Activated CD4-positive, alpha-beta T cell treated with anti-CD3 and anti-CD28 coated beads, Interleukin-2, amount 10 ng/mL, durations not matched to agents 24 days and 14 days (primary cell): ENCODE data around the gene C6orf132. TPM values are rescaled to one million over a fixed set of nuclear protein-coding genes. Genes with fewer than 3 reads are reported as not detected.

Experiments
- DNase-seq: peaks from one replicate; pipeline ENCODE4 v3.0.0; 2022
- H3K27ac Mint-ChIP-seq: one replicate; pipeline ENCODE4 v1.8.0; 2022; ENCODE audit warnings: mild to moderate bottlenecking, mixed read lengths
- H3K27me3 Mint-ChIP-seq: one replicate; pipeline ENCODE4 v1.8.0; 2022; ENCODE audit warnings: mixed read lengths
- H3K36me3 Mint-ChIP-seq: one replicate; pipeline ENCODE4 v1.8.0; 2022; ENCODE audit warnings: low read depth, mild to moderate bottlenecking, mixed read lengths
- H3K4me1 Mint-ChIP-seq: one replicate; pipeline ENCODE4 v1.8.0; 2021; ENCODE audit warnings: mixed read lengths
- H3K4me3 Mint-ChIP-seq: one replicate; pipeline ENCODE4 v1.8.0; 2022; ENCODE audit warnings: mild to moderate bottlenecking, moderate library complexity, mixed read lengths
- H3K9me3 Mint-ChIP-seq: one replicate; pipeline ENCODE4 v1.8.0; 2021; ENCODE audit warnings: mixed read lengths
- intact Hi-C: fragments of 100-400 bp; cut with micrococcal nuclease; formaldehyde crosslinking; loops from one replicate; pipeline ENCODE4 v1.15.1; 2023
- total RNA-seq: library from RNA; stranded (reverse); gene quantifications from 2 replicates; pipeline ENCODE4 v1.2.3, GENCODE V29; 2022

C6orf132 gene
- total RNA-seq, 1 donor from 2014 or later = 0.40 TPM

- no peak overlapping the region for H3K4me3 Mint-ChIP-seq
- no peaks in the 10 kb centered on the region for H3K36me3 Mint-ChIP-seq
- DNase-seq = no peak
- H3K27me3 Mint-ChIP-seq = peaks cover 19% of the 10 kb centered on the region
- no peaks in the 10 kb centered on the region for H3K9me3 Mint-ChIP-seq
- intact Hi-C loops = no loop called here
- H3K27ac Mint-ChIP-seq = no peak overlapping the region
- no peaks in the 10 kb centered on the region for H3K4me1 Mint-ChIP-seq
Observed at GRCh38 chr6:42113936-42114636, 28.3 kb downstream of the C6orf132 start.

GRCh38 chr6:42112351-42112750 is 30.1 kb downstream of the C6orf132 start:
- no peak for DNase-seq
- intact Hi-C loops = no loop called here
- Mint-ChIP-seq H3K4me3 (no peak overlapping the region), H3K36me3 (no peaks in the 10 kb centered on the region), H3K4me1 (no peaks in the 10 kb centered on the region), H3K27ac (no peak overlapping the region), H3K9me3 (no peaks in the 10 kb centered on the region), H3K27me3 (peaks cover 24% of the 10 kb centered on the region)

- Mint-ChIP-seq H3K4me3 (no peak overlapping the region), H3K9me3 (no peaks in the 10 kb centered on the region), H3K27ac (no peak overlapping the region), H3K4me1 (peaks cover 1% of the 10 kb centered on the region), H3K36me3 (no peaks in the 10 kb centered on the region), H3K27me3 (peaks cover 16% of the 10 kb centered on the region)
- DNase-seq = no peak
- intact Hi-C loops = no loop called here
Observed at GRCh38 chr6:42110683-42111082, 31.7 kb downstream of the C6orf132 start.

GRCh38 chr6:42108071-42108470 is 34.3 kb downstream of the C6orf132 start:
- no peak overlapping the region for H3K4me3 Mint-ChIP-seq
- no peaks in the 10 kb centered on the region for H3K9me3 Mint-ChIP-seq
- intact Hi-C loops = no loop called here
- no peak overlapping the region for H3K27ac Mint-ChIP-seq
- H3K4me1 Mint-ChIP-seq = peaks cover 9% of the 10 kb centered on the region
- peaks cover 16% of the 10 kb centered on the region for H3K27me3 Mint-ChIP-seq
- DNase-seq = no peak
- no peaks in the 10 kb centered on the region for H3K36me3 Mint-ChIP-seq

- H3K27me3 Mint-ChIP-seq = peaks cover 11% of the 10 kb centered on the region
- H3K9me3 Mint-ChIP-seq = no peaks in the 10 kb centered on the region
- no peak for DNase-seq
- no peak overlapping the region for H3K27ac Mint-ChIP-seq
- intact Hi-C loops = no loop called here
- no peaks in the 10 kb centered on the region for H3K36me3 Mint-ChIP-seq
- peaks cover 14% of the 10 kb centered on the region for H3K4me1 Mint-ChIP-seq
- H3K4me3 Mint-ChIP-seq = no peak overlapping the region
Observed at GRCh38 chr6:42106112-42107023, 36.1 kb downstream of the C6orf132 start.

GRCh38 chr6:42105709-42106108 is 36.7 kb downstream of the C6orf132 start:
- H3K36me3 Mint-ChIP-seq = no peaks in the 10 kb centered on the region
- no peak overlapping the region for H3K4me3 Mint-ChIP-seq
- H3K9me3 Mint-ChIP-seq = no peaks in the 10 kb centered on the region
- peaks cover 11% of the 10 kb centered on the region for H3K27me3 Mint-ChIP-seq
- peaks cover 18% of the 10 kb centered on the region for H3K4me1 Mint-ChIP-seq
- intact Hi-C loops = loop anchor here (2.0 kb wide), 1 partner anchor 61 kb away; no protein-coding TSS in a partner anchor
- H3K27ac Mint-ChIP-seq = no peak overlapping the region
- no peak for DNase-seq

GRCh38 chr6:42105156-42105648 is 37.2 kb downstream of the C6orf132 start:
- Mint-ChIP-seq H3K27ac (no peak overlapping the region), H3K9me3 (no peaks in the 10 kb centered on the region), H3K4me1 (peaks cover 23% of the 10 kb centered on the region), H3K4me3 (peak overlapping the region; percentile 44), H3K27me3 (peaks cover 11% of the 10 kb centered on the region), H3K36me3 (no peaks in the 10 kb centered on the region)
- intact Hi-C loops = loop anchor here (2.0 kb wide), 1 partner anchor 62 kb away; no protein-coding TSS in a partner anchor
- no peak for DNase-seq

- no peak overlapping the region for H3K27ac Mint-ChIP-seq
- H3K36me3 Mint-ChIP-seq = no peaks in the 10 kb centered on the region
- intact Hi-C loops = loop anchor here (1.0 to 2.0 kb wide), 2 partner anchors 29 to 62 kb away; no protein-coding TSS in a partner anchor
- peak overlapping the region; percentile 44 for H3K4me3 Mint-ChIP-seq
- peaks cover 27% of the 10 kb centered on the region for H3K4me1 Mint-ChIP-seq
- peaks cover 7% of the 10 kb centered on the region for H3K27me3 Mint-ChIP-seq
- DNase-seq = no peak
- no peaks in the 10 kb centered on the region for H3K9me3 Mint-ChIP-seq
Observed at GRCh38 chr6:42104804-42105125, 37.7 kb downstream of the C6orf132 start.

- no peaks in the 10 kb centered on the region for H3K9me3 Mint-ChIP-seq
- intact Hi-C loops = loop anchor here (1.0 to 2.0 kb wide), 2 partner anchors 29 to 63 kb away; no protein-coding TSS in a partner anchor
- DNase-seq = peak; percentile 92
- H3K27ac Mint-ChIP-seq = peak overlapping the region; percentile 78
- peaks cover 29% of the 10 kb centered on the region for H3K4me1 Mint-ChIP-seq
- H3K36me3 Mint-ChIP-seq = no peaks in the 10 kb centered on the region
- H3K4me3 Mint-ChIP-seq = peak overlapping the region; percentile 78
- peaks cover 6% of the 10 kb centered on the region for H3K27me3 Mint-ChIP-seq
Observed at GRCh38 chr6:42104095-42104803, 38.2 kb downstream of the C6orf132 start.

GRCh38 chr6:42103753-42104094 is 38.7 kb downstream of the C6orf132 start:
- Mint-ChIP-seq H3K27ac (peak overlapping the region; percentile 78), H3K27me3 (peaks cover 4% of the 10 kb centered on the region), H3K9me3 (no peaks in the 10 kb centered on the region), H3K4me3 (peak overlapping the region; percentile 78), H3K36me3 (no peaks in the 10 kb centered on the region), H3K4me1 (peaks cover 32% of the 10 kb centered on the region)
- DNase-seq = no peak
- intact Hi-C loops = loop anchor here (1.0 to 2.0 kb wide), 2 partner anchors 28 to 63 kb away; no protein-coding TSS in a partner anchor

- Mint-ChIP-seq H3K9me3 (no peaks in the 10 kb centered on the region), H3K4me3 (peak overlapping the region; percentile 78), H3K4me1 (peaks cover 37% of the 10 kb centered on the region), H3K27me3 (peaks cover 3% of the 10 kb centered on the region), H3K36me3 (no peaks in the 10 kb centered on the region), H3K27ac (peak overlapping the region; percentile 78)
- DNase-seq = no peak
- intact Hi-C loops = no loop called here
Observed at GRCh38 chr6:42103216-42103615, 39.2 kb downstream of the C6orf132 start.

GRCh38 chr6:42101186-42101657 is 41.2 kb downstream of the C6orf132 start:
- DNase-seq = no peak
- no peaks in the 10 kb centered on the region for H3K9me3 Mint-ChIP-seq
- intact Hi-C loops = loop anchor here (2.0 kb wide), 1 partner anchor 52 kb away; no protein-coding TSS in a partner anchor
- H3K27ac Mint-ChIP-seq = peak overlapping the region; percentile 72
- H3K27me3 Mint-ChIP-seq = no peaks in the 10 kb centered on the region
- H3K4me3 Mint-ChIP-seq = peak overlapping the region; percentile 6
- no peaks in the 10 kb centered on the region for H3K36me3 Mint-ChIP-seq
- peaks cover 39% of the 10 kb centered on the region for H3K4me1 Mint-ChIP-seq
